SK-N-SH treated with all-trans-retinoic acid at 6 μM for 48 hours (cell line): ENCODE measurements around the gene HINT3.

Experiments used
- ARNTL ChIP-seq: fragments of 450-650 bp; formaldehyde crosslinking; IDR thresholded peaks from 2 replicates; pipeline ENCODE4 v1.5.0; 2020; ENCODE audit warnings: low read depth, mild to moderate bottlenecking, moderate library complexity, borderline replicate concordance
- ZFP30 ChIP-seq: fragments of 450-650 bp; formaldehyde crosslinking; IDR thresholded peaks from 2 replicates; pipeline ENCODE4 v1.5.0; 2022; ENCODE audit warnings: mild to moderate bottlenecking, moderate library complexity
- ZNF565 ChIP-seq: fragments of 450-650 bp; formaldehyde crosslinking; conservative IDR thresholded peaks from 2 replicates; pipeline ENCODE4 v1.5.0; 2020; ENCODE audit warnings: low read depth, mild to moderate bottlenecking, moderate library complexity

- no peak for TF ChIP-seq ZNF565 (CRISPR knock-in tag)
- TF ChIP-seq ARNTL (CRISPR knock-in tag): no peak
- TF ChIP-seq ZFP30 (CRISPR knock-in tag): no peak
These were observed 17.5 kb upstream of the HINT3 start for GRCh38 chr6:125939026-125939425.
